Large intestine (tissue), 3 donors: Measurements from ENCODE around the gene NMNAT1. TPM values are rescaled to one million over a fixed set of nuclear protein-coding genes. Genes with fewer than 3 reads are reported as not detected.

Experiments used
- DNase-seq, 2 donors: peaks; one replicate each; pipeline versions ENCODE4 v3.0.0 to v3.0.0-alpha.2; 2013
- H3K27ac ChIP-seq: one replicate; pipeline ENCODE4 v1.5.1; 2013; ENCODE audit warnings: low read length
- H3K27me3 ChIP-seq: 2 replicates; pipeline ENCODE4 v1.6.1; 2013; ENCODE audit warnings: low read length; ENCODE audit not compliant: control insufficient read depth, insufficient read depth
- H3K36me3 ChIP-seq: 2 replicates; pipeline ENCODE4 v1.6.1; 2013; ENCODE audit warnings: low read length; ENCODE audit not compliant: control insufficient read depth, insufficient read depth
- H3K4me1 ChIP-seq: one replicate; pipeline ENCODE4 v1.6.1; 2013; ENCODE audit warnings: low read length; ENCODE audit not compliant: control insufficient read depth, insufficient read depth
- H3K4me3 ChIP-seq: one replicate; pipeline ENCODE4 v1.5.1; 2013; ENCODE audit warnings: low read length
- H3K9me3 ChIP-seq: one replicate; pipeline ENCODE4 v1.6.1; 2013; ENCODE audit warnings: mild to moderate bottlenecking, low read depth, low read length, moderate library complexity; ENCODE audit not compliant: control insufficient read depth
- WGBS: methylation state at CpG from one replicate; pipeline ENCODE4 v1.1.5; 2013; ENCODE audit warnings: low lambda C conversion rate; ENCODE audit not compliant: insufficient coverage; 5-methylcytosine and 5-hydroxymethylcytosine counted together
- polyA plus RNA-seq: library from polyadenylated mRNA; unstranded; fragments of 120-200 nt; gene quantifications from one replicate; pipeline ENCODE4 v1.2.1, GENCODE V29; 2013

NMNAT1 gene
- polyA plus RNA-seq, 1 donor, result 15.2 TPM

DNA sequence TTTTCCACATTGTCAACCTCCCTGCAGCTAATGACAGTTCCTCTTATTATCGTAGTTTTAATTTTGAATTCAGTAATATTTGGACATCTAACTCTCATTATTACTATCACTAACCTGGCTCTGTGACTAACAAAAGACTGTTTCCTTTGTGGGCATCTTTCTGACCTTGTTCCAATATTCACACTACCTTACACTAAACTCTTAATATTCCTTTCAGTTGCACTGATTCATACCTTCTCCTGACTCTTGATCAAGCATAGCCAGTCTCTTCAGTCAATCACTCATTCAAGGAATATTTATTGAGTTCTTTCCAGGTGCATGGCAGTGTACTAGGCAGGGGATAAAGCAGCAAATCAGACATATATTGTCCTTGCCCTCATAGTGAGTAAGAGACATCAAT, 25.4 kb upstream of the NMNAT1 start:
- DNase-seq, result no peak
- no peaks in the 10 kb centered on the region for H3K9me3 ChIP-seq
- WGBS, result 83% methylated on average over 1 of the region's 1 CpG

DNA sequence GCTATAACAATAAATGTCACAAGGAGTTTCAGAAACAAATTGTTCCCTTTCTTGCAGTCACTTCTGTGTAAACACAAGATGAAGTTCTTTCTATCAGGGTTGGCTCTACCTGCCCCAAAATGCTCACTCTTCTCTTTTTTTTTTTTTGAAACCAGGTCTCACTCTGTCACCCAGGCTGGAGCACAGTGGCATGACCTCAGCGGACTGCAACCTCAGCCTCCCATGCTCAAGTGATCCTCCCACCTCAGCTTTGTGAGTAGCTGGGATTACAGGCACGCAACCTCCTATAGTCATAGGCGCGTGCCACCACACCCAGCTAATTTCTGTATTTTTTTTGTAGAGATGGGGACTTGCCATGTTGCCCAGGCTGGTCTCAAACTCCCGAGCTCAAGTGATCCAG, 22.7 kb upstream of the NMNAT1 start:
- Histone ChIP-seq H3K4me1 (peaks cover 13% of the 10 kb centered on the region), H3K36me3 (no peaks in the 10 kb centered on the region), H3K27ac (no peak overlapping the region), H3K27me3 (no peaks in the 10 kb centered on the region), H3K9me3 (no peaks in the 10 kb centered on the region), H3K4me3 (no peak overlapping the region)
- no peak for DNase-seq
- no CpG with 5 or more reads among the region's 5 CpGs for WGBS

More for the DNA sequence above, 25.4 kb upstream of the NMNAT1 start:
- Histone ChIP-seq H3K27ac (no peak overlapping the region), H3K36me3 (no peaks in the 10 kb centered on the region), H3K4me3 (no peak overlapping the region), H3K27me3 (no peaks in the 10 kb centered on the region), H3K4me1 (peaks cover 24% of the 10 kb centered on the region)

GRCh38 chr1:9922342-9922741, 20.9 kb upstream of the NMNAT1 start:
- no peak overlapping the region for H3K4me3 ChIP-seq
- no peaks in the 10 kb centered on the region for H3K9me3 ChIP-seq
- peak; percentile 26 to 42 for DNase-seq
- 80% methylated on average over 1 of the region's 5 CpGs for WGBS
- no peaks in the 10 kb centered on the region for H3K27me3 ChIP-seq
- no peak overlapping the region for H3K27ac ChIP-seq
- no peaks in the 10 kb centered on the region for H3K36me3 ChIP-seq
- H3K4me1 ChIP-seq, result peaks cover 13% of the 10 kb centered on the region

- no peaks in the 10 kb centered on the region for H3K27me3 ChIP-seq
- WGBS, result 100% methylated on average over 2 of the region's 5 CpGs
- peaks cover 27% of the 10 kb centered on the region for H3K36me3 ChIP-seq
- H3K4me1 ChIP-seq, result peaks cover 14% of the 10 kb centered on the region
- no peak overlapping the region for H3K4me3 ChIP-seq
- no peak overlapping the region for H3K27ac ChIP-seq
- no peaks in the 10 kb centered on the region for H3K9me3 ChIP-seq
- no peak for DNase-seq
These were observed 16.0 kb upstream of the NMNAT1 start for GRCh38 chr1:9927259-9927658.

DNA sequence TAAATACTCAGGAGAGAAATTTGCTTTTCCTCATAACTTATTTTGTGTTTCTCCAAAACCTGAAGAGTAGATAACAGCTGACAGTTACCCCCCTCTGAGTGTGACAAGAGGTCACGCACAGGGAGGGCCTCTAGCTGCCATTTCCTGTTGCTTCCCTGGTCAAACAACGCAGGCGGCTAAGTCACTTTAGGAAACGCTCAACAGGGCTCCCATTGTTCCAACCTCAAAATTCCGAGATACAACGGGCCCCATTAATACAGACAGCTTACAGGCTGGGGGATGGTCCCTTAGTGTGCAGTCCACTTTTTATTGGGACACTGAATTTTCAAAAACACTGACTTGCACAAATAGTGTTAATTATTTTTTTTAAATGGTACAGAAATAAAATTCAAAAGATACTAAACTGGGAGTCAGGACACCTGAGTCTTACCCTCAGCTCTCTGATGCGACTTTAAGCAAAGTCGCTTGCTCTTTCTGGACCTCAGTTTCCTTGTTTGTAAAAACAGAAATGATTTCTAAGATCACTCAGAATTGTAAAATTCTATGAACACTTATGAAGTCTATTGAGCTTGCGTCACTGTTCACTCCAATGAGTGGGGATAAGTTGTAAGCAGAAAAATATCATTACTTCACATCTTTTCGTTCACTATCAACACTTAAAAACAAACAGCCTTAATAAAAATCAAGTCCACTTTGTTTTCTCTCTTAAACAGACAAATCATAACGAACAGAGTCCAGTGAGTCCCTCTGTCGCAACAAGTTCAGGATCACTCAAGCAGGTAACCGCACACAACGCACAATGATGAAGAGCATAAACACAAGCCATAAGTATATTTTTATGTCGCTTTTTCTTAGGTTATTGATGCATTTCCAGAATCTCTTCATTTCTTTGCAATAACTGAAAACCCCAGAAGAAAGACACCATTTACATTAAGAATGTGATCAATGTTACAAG, 13.6 kb upstream of the NMNAT1 start:
- no peak overlapping the region for H3K27ac ChIP-seq
- H3K4me3 ChIP-seq, result no peak overlapping the region
- H3K4me1 ChIP-seq, result peaks cover 9% of the 10 kb centered on the region
- no peaks in the 10 kb centered on the region for H3K27me3 ChIP-seq
- peaks cover 31% of the 10 kb centered on the region for H3K36me3 ChIP-seq
- 73% methylated on average over 2 of the region's 15 CpGs for WGBS
- H3K9me3 ChIP-seq, result no peaks in the 10 kb centered on the region
- no peak for DNase-seq

DNA sequence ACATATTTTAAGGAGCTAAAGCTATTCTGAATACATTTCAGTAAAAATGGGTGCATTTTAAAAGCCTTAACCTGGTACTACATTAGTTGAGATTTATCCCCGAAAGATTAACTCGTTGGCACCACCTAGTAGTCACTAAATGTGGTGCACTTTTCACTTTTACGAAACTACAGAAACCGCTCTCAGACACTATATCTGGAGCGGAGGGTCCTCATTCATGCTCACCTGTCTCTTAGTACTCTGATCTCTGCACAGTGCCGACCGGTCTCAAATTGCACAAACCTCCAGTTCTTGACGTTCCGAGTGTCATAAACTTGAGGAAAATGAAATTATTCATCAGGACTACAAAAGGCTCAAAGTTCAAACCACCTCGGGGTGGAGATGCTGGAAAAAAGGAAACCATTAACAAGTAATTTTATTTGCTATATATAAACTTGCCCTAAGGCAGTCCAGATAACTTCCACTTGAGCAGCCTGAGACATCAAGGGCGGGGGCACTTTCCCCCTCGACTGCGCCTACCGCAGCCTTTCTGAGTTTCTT, 806 bp upstream of the NMNAT1 start:
- no CpG with 5 or more reads among the region's 14 CpGs for WGBS
- H3K27ac ChIP-seq, result peak overlapping the region; percentile 94
- DNase-seq, result peak; percentile 77 to 91
- H3K4me1 ChIP-seq, result peaks cover 3% of the 10 kb centered on the region
- no peaks in the 10 kb centered on the region for H3K9me3 ChIP-seq
- H3K36me3 ChIP-seq, result peaks cover under 1% of the 10 kb centered on the region
- no peaks in the 10 kb centered on the region for H3K27me3 ChIP-seq
- H3K4me3 ChIP-seq, result peak overlapping the region; percentile 72

DNA sequence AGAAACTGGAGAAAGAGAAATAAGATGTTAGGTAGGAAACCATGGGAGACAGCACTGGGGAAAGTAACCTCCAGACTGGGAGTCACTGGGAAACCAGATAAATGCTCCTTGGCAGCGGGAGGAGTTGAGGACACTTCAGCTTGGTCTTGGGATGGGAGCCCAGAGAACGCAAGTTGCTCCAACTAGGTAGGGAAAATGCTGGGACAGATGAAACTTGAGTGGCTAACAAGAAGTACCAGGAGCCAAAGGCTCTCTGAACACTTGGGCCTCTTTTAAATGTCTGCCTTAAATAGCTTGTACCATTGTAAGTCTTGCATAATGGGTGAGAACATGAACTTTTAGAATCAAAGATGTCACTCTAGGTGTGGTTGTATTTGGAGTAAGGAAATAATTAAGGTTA, 3.0 kb downstream of the NMNAT1 start:
- peaks cover 2% of the 10 kb centered on the region for H3K36me3 ChIP-seq
- no CpG with 5 or more reads among the region's 2 CpGs for WGBS
- no peak overlapping the region for H3K27ac ChIP-seq
- no peaks in the 10 kb centered on the region for H3K9me3 ChIP-seq
- H3K4me3 ChIP-seq, result no peak overlapping the region
- no peaks in the 10 kb centered on the region for H3K27me3 ChIP-seq
- no peak for DNase-seq
- peaks cover 3% of the 10 kb centered on the region for H3K4me1 ChIP-seq

- no peak overlapping the region for H3K27ac ChIP-seq
- H3K4me1 ChIP-seq, result no peaks in the 10 kb centered on the region
- H3K36me3 ChIP-seq, result peaks cover 4% of the 10 kb centered on the region
- H3K4me3 ChIP-seq, result no peak overlapping the region
- WGBS, result 100% methylated on average over 2 of the region's 8 CpGs
- H3K27me3 ChIP-seq, result no peaks in the 10 kb centered on the region
- no peaks in the 10 kb centered on the region for H3K9me3 ChIP-seq
- no peak for DNase-seq
These were observed 14.5 kb downstream of the NMNAT1 start for GRCh38 chr1:9957726-9958125.

- Histone ChIP-seq H3K27ac (no peak overlapping the region), H3K9me3 (no peaks in the 10 kb centered on the region), H3K4me1 (no peaks in the 10 kb centered on the region), H3K27me3 (no peaks in the 10 kb centered on the region), H3K4me3 (no peak overlapping the region), H3K36me3 (peaks cover 6% of the 10 kb centered on the region)
- no CpG with 5 or more reads among the region's 4 CpGs for WGBS
- DNase-seq, result no peak
These were observed 16.7 kb downstream of the NMNAT1 start for GRCh38 chr1:9960011-9960410.

- peaks cover 6% of the 10 kb centered on the region for H3K36me3 ChIP-seq
- H3K27me3 ChIP-seq, result no peaks in the 10 kb centered on the region
- WGBS, result no CpG with 5 or more reads among the region's 12 CpGs
- no peak for DNase-seq
- H3K27ac ChIP-seq, result no peak overlapping the region
- H3K4me1 ChIP-seq, result no peaks in the 10 kb centered on the region
- H3K4me3 ChIP-seq, result no peak overlapping the region
- no peaks in the 10 kb centered on the region for H3K9me3 ChIP-seq
These were observed 17.7 kb downstream of the NMNAT1 start for GRCh38 chr1:9960706-9961562.
